ENCODE measurements around the gene TMEFF2.
"Not testable (repeated sequence)": the region's sequence is repeated elsewhere in the genome, so short reads cannot be mapped to it uniquely, and the experiment has no call there.

Gene TMEFF2

GRCh38 chr2:192117705-192118104, 77.0 kb downstream of the TMEFF2 start:
- Histone ChIP-seq H3F3A (ENCODE audit: low read depth) (no peaks in the 10 kb centered on the region), H3K27me3 (ENCODE audit: insufficient read depth, low read length, poor library complexity, severe bottlenecking) (no peaks in the 10 kb centered on the region), H4K20me1 (ENCODE audit: insufficient read depth, low read length, poor library complexity, severe bottlenecking) (no peaks in the 10 kb centered on the region), H3K9me3 (ENCODE audit: insufficient read depth, low read depth, low read length) (no peaks in the 10 kb centered on the region), H3K79me2 (ENCODE audit: insufficient read depth, low read length) (no peaks in the 10 kb centered on the region), H3K4me3 (ENCODE audit: low read length, poor library complexity, severe bottlenecking) (no peak overlapping the region), H3K9ac (ENCODE audit: low read depth, low read length, poor library complexity, severe bottlenecking) (no peak overlapping the region), H3K9me2 (replicated peaks; ENCODE audit: low read depth, low read length) (no peaks in the 10 kb centered on the region), H3K4me1 (ENCODE audit: insufficient read depth, low read length, poor library complexity, severe bottlenecking) (no peaks in the 10 kb centered on the region), H3K4me2 (ENCODE audit: low read depth, low read length, poor library complexity, severe bottlenecking) (no peak overlapping the region), H3K36me3 (ENCODE audit: insufficient read depth, low read length) (no peaks in the 10 kb centered on the region), H2AFZ (ENCODE audit: low read length) (no peak overlapping the region)
- TF ChIP-seq CTCF (conservative IDR thresholded peaks at IDR 0.05; ENCODE audit: low read length) (no peak), EZH2phosphoT487 (IDR thresholded peaks at IDR 0.05; ENCODE audit: borderline replicate concordance) (no peak)

GRCh38 chr2:192111536-192111935, 83.2 kb downstream of the TMEFF2 start:
- not testable (repeated sequence) for H3F3A ChIP-seq (ENCODE audit: low read depth); H3K9ac ChIP-seq (ENCODE audit: low read depth, low read length, poor library complexity, severe bottlenecking); H2AFZ ChIP-seq (ENCODE audit: low read length); H3K4me1 ChIP-seq (ENCODE audit: insufficient read depth, low read length, poor library complexity, severe bottlenecking); H3K27me3 ChIP-seq (ENCODE audit: insufficient read depth, low read length, poor library complexity, severe bottlenecking); H3K9me2 ChIP-seq (replicated peaks; ENCODE audit: low read depth, low read length); H3K9me3 ChIP-seq (ENCODE audit: insufficient read depth, low read depth, low read length); H3K36me3 ChIP-seq (ENCODE audit: insufficient read depth, low read length); H3K4me2 ChIP-seq (ENCODE audit: low read depth, low read length, poor library complexity, severe bottlenecking); H3K4me3 ChIP-seq (ENCODE audit: low read length, poor library complexity, severe bottlenecking); H4K20me1 ChIP-seq (ENCODE audit: insufficient read depth, low read length, poor library complexity, severe bottlenecking); H3K79me2 ChIP-seq (ENCODE audit: insufficient read depth, low read length)

- no peaks in the 10 kb centered on the region for H3K9me2 ChIP-seq (replicated peaks; ENCODE audit: low read depth, low read length)
- TF ChIP-seq EZH2phosphoT487 (IDR thresholded peaks at IDR 0.05; ENCODE audit: borderline replicate concordance) (no peak), CTCF (conservative IDR thresholded peaks at IDR 0.05; ENCODE audit: low read length) (no peak)
- H3K4me3 ChIP-seq (ENCODE audit: low read length, poor library complexity, severe bottlenecking), result no peak overlapping the region
- no peak overlapping the region for H2AFZ ChIP-seq (ENCODE audit: low read length)
- H3K4me2 ChIP-seq (ENCODE audit: low read depth, low read length, poor library complexity, severe bottlenecking), result no peak overlapping the region
- H3K27me3 ChIP-seq (ENCODE audit: insufficient read depth, low read length, poor library complexity, severe bottlenecking), result no peaks in the 10 kb centered on the region
- H3K9ac ChIP-seq (ENCODE audit: low read depth, low read length, poor library complexity, severe bottlenecking), result no peak overlapping the region
- H3K4me1 ChIP-seq (ENCODE audit: insufficient read depth, low read length, poor library complexity, severe bottlenecking), result no peaks in the 10 kb centered on the region
- no peaks in the 10 kb centered on the region for H3K36me3 ChIP-seq (ENCODE audit: insufficient read depth, low read length)
- no peaks in the 10 kb centered on the region for H4K20me1 ChIP-seq (ENCODE audit: insufficient read depth, low read length, poor library complexity, severe bottlenecking)
- no peaks in the 10 kb centered on the region for H3F3A ChIP-seq (ENCODE audit: low read depth)
- H3K9me3 ChIP-seq (ENCODE audit: insufficient read depth, low read depth, low read length), result no peaks in the 10 kb centered on the region
- no peaks in the 10 kb centered on the region for H3K79me2 ChIP-seq (ENCODE audit: insufficient read depth, low read length)
These were observed 95.0 kb downstream of the TMEFF2 start for GRCh38 chr2:192099742-192100141.

GRCh38 chr2:192098814-192099491, 95.8 kb downstream of the TMEFF2 start:
- no peak for TF ChIP-seq CTCF (conservative IDR thresholded peaks at IDR 0.05; ENCODE audit: low read length)
- H2AFZ ChIP-seq (ENCODE audit: low read length), result no peak overlapping the region

More at GRCh38 chr2:192098814-192099491, 95.8 kb downstream of the TMEFF2 start:
- H3K36me3 ChIP-seq (ENCODE audit: insufficient read depth, low read length), result no peaks in the 10 kb centered on the region
- no peak overlapping the region for H3K9ac ChIP-seq (ENCODE audit: low read depth, low read length, poor library complexity, severe bottlenecking)
- H3K4me2 ChIP-seq (ENCODE audit: low read depth, low read length, poor library complexity, severe bottlenecking), result no peak overlapping the region
- no peaks in the 10 kb centered on the region for H3K79me2 ChIP-seq (ENCODE audit: insufficient read depth, low read length)
- H3K9me3 ChIP-seq (ENCODE audit: insufficient read depth, low read depth, low read length), result no peaks in the 10 kb centered on the region
- H3F3A ChIP-seq (ENCODE audit: low read depth), result no peaks in the 10 kb centered on the region
- H4K20me1 ChIP-seq (ENCODE audit: insufficient read depth, low read length, poor library complexity, severe bottlenecking), result no peaks in the 10 kb centered on the region
- no peak overlapping the region for H3K4me3 ChIP-seq (ENCODE audit: low read length, poor library complexity, severe bottlenecking)
- no peaks in the 10 kb centered on the region for H3K4me1 ChIP-seq (ENCODE audit: insufficient read depth, low read length, poor library complexity, severe bottlenecking)
- no peaks in the 10 kb centered on the region for H3K27me3 ChIP-seq (ENCODE audit: insufficient read depth, low read length, poor library complexity, severe bottlenecking)
- no peaks in the 10 kb centered on the region for H3K9me2 ChIP-seq (replicated peaks; ENCODE audit: low read depth, low read length)

All from Loucy (cell line).